WTC11 (cell line): ENCODE data around the gene LGALS9B. TPM values are rescaled to one million over a fixed set of nuclear protein-coding genes. Genes with fewer than 3 reads are reported as not detected.
"Not testable (repeated sequence)": the region's sequence is repeated elsewhere in the genome, so short reads cannot be mapped to it uniquely, and the experiment has no call there.

Experiments
- ATAC-seq: fragments of 200-7000 bp; cut with Tn5 transposase; 2 replicates; pipeline ENCODE4 v1.10.0; 2021; ENCODE audit warnings: mild to moderate bottlenecking, moderate library complexity
- CTCF ChIA-PET: fragments of 300-600 bp; sonication (Branson Sonifier 250); formaldehyde crosslinking; loops from one replicate; lab custom pipeline; 2021; ENCODE audit warnings: antibody characterized with exemption; lab: Charles Lee
- POLR2A ChIA-PET: fragments of 350-600 bp; sonication (Branson Sonifier 250); formaldehyde crosslinking; loops from one replicate; lab custom pipeline; 2021; ENCODE audit warnings: antibody characterized with exemption; lab: Charles Lee
- DNase-seq: peaks from one replicate; pipeline ENCODE4 v3.0.0; 2021; ENCODE audit warnings: low spot score
- H3K27ac Mint-ChIP-seq: 2 replicates; pipeline ENCODE4 v1.8.0; 2021; ENCODE audit warnings: mixed read lengths
- H3K27me3 Mint-ChIP-seq: 2 replicates; pipeline ENCODE4 v1.8.0; 2021; ENCODE audit warnings: low read depth, mild to moderate bottlenecking, moderate library complexity, mixed read lengths
- H3K36me3 Mint-ChIP-seq: 2 replicates; pipeline ENCODE4 v1.8.0; 2021; ENCODE audit warnings: mixed read lengths
- H3K4me1 Mint-ChIP-seq: 2 replicates; pipeline ENCODE4 v1.8.0; 2022; ENCODE audit warnings: mixed read lengths
- H3K4me3 Mint-ChIP-seq: 2 replicates; pipeline ENCODE4 v1.8.0; 2021; ENCODE audit warnings: mild to moderate bottlenecking, moderate library complexity, mixed read lengths
- H3K9me3 Mint-ChIP-seq: 2 replicates; pipeline ENCODE4 v1.8.0; 2021; ENCODE audit warnings: mixed read lengths
- total RNA-seq: library from RNA; stranded (reverse); gene quantifications from 3 replicates; pipeline ENCODE4 v1.2.3, GENCODE V29; 2021

LGALS9B gene
- total RNA-seq, 1 experiment from 2014 or later: not detected

- H3K27ac Mint-ChIP-seq, H3K36me3 Mint-ChIP-seq, POLR2A ChIA-PET, H3K27me3 Mint-ChIP-seq, DNase-seq, H3K9me3 Mint-ChIP-seq, ATAC-seq, H3K4me3 Mint-ChIP-seq, H3K4me1 Mint-ChIP-seq, CTCF ChIA-PET: not testable (repeated sequence)
Observed at GRCh38 chr17:20492971-20493370, 25.6 kb upstream of the LGALS9B start.

- H3K27ac Mint-ChIP-seq, H3K27me3 Mint-ChIP-seq, DNase-seq, H3K4me1 Mint-ChIP-seq, POLR2A ChIA-PET, H3K9me3 Mint-ChIP-seq, CTCF ChIA-PET, ATAC-seq, H3K4me3 Mint-ChIP-seq, H3K36me3 Mint-ChIP-seq: not testable (repeated sequence)
Observed at GRCh38 chr17:20492099-20492498, 24.8 kb upstream of the LGALS9B start.

- H3K9me3 Mint-ChIP-seq, H3K27ac Mint-ChIP-seq, H3K4me3 Mint-ChIP-seq, H3K4me1 Mint-ChIP-seq, POLR2A ChIA-PET, DNase-seq, CTCF ChIA-PET, H3K27me3 Mint-ChIP-seq, H3K36me3 Mint-ChIP-seq: not testable (repeated sequence)
- peak; percentile 89 for ATAC-seq
Observed at GRCh38 chr17:20484930-20485329, 17.6 kb upstream of the LGALS9B start.

GRCh38 chr17:20479889-20480591 lies 12.7 kb upstream of the LGALS9B start:
- DNase-seq, H3K27me3 Mint-ChIP-seq, H3K4me3 Mint-ChIP-seq, CTCF ChIA-PET, H3K36me3 Mint-ChIP-seq, H3K9me3 Mint-ChIP-seq, H3K4me1 Mint-ChIP-seq, POLR2A ChIA-PET, ATAC-seq, H3K27ac Mint-ChIP-seq: not testable (repeated sequence)

- POLR2A ChIA-PET, H3K36me3 Mint-ChIP-seq, CTCF ChIA-PET, H3K4me1 Mint-ChIP-seq, H3K27ac Mint-ChIP-seq, DNase-seq, H3K9me3 Mint-ChIP-seq, ATAC-seq, H3K4me3 Mint-ChIP-seq, H3K27me3 Mint-ChIP-seq: not testable (repeated sequence)
Observed at GRCh38 chr17:20477398-20478071, 10.2 kb upstream of the LGALS9B start.

- DNase-seq, CTCF ChIA-PET: not testable (repeated sequence)
Observed at GRCh38 chr17:20475137-20475831, 7.9 kb upstream of the LGALS9B start.

GRCh38 chr17:20474081-20474480 lies 6.7 kb upstream of the LGALS9B start:
- H3K36me3 Mint-ChIP-seq, H3K4me3 Mint-ChIP-seq, CTCF ChIA-PET, H3K4me1 Mint-ChIP-seq, POLR2A ChIA-PET, H3K27me3 Mint-ChIP-seq, H3K27ac Mint-ChIP-seq, DNase-seq, ATAC-seq, H3K9me3 Mint-ChIP-seq: not testable (repeated sequence)

More at GRCh38 chr17:20475137-20475831, 7.9 kb upstream of the LGALS9B start:
- H3K27me3 Mint-ChIP-seq, H3K4me3 Mint-ChIP-seq, H3K36me3 Mint-ChIP-seq, POLR2A ChIA-PET, H3K9me3 Mint-ChIP-seq, H3K27ac Mint-ChIP-seq, H3K4me1 Mint-ChIP-seq: not testable (repeated sequence)
- ATAC-seq: peak; percentile 63

- ATAC-seq, H3K4me3 Mint-ChIP-seq, H3K9me3 Mint-ChIP-seq, H3K27ac Mint-ChIP-seq, DNase-seq, H3K4me1 Mint-ChIP-seq, CTCF ChIA-PET, H3K36me3 Mint-ChIP-seq, POLR2A ChIA-PET, H3K27me3 Mint-ChIP-seq: not testable (repeated sequence)
Observed at GRCh38 chr17:20469946-20470345, 2.6 kb upstream of the LGALS9B start.

- H3K4me3 Mint-ChIP-seq, DNase-seq, H3K36me3 Mint-ChIP-seq, H3K27ac Mint-ChIP-seq, POLR2A ChIA-PET, H3K27me3 Mint-ChIP-seq, CTCF ChIA-PET, H3K9me3 Mint-ChIP-seq, H3K4me1 Mint-ChIP-seq, ATAC-seq: not testable (repeated sequence)
Observed at GRCh38 chr17:20469107-20469506, 1.8 kb upstream of the LGALS9B start.

- ATAC-seq, H3K9me3 Mint-ChIP-seq, H3K36me3 Mint-ChIP-seq, DNase-seq, H3K4me1 Mint-ChIP-seq, H3K27ac Mint-ChIP-seq, CTCF ChIA-PET, H3K27me3 Mint-ChIP-seq, POLR2A ChIA-PET, H3K4me3 Mint-ChIP-seq: not testable (repeated sequence)
Observed at GRCh38 chr17:20466999-20467398, 340 bp downstream of the LGALS9B start.

GRCh38 chr17:20466553-20466952 lies 786 bp downstream of the LGALS9B start:
- H3K4me1 Mint-ChIP-seq, H3K27me3 Mint-ChIP-seq, H3K27ac Mint-ChIP-seq, ATAC-seq, DNase-seq, H3K9me3 Mint-ChIP-seq, H3K36me3 Mint-ChIP-seq, CTCF ChIA-PET, POLR2A ChIA-PET, H3K4me3 Mint-ChIP-seq: not testable (repeated sequence)

- H3K27me3 Mint-ChIP-seq, H3K9me3 Mint-ChIP-seq, H3K36me3 Mint-ChIP-seq, H3K4me1 Mint-ChIP-seq, ATAC-seq, H3K4me3 Mint-ChIP-seq, POLR2A ChIA-PET, DNase-seq, CTCF ChIA-PET, H3K27ac Mint-ChIP-seq: not testable (repeated sequence)
Observed at GRCh38 chr17:20465535-20465934, 1.8 kb downstream of the LGALS9B start.
